ENCODE measurements around the gene MAP3K10. TPM values are rescaled to one million over a fixed set of nuclear protein-coding genes. Genes with fewer than 3 reads are reported as not detected.
"Not testable (repeated sequence)": the region's sequence is repeated elsewhere in the genome, so short reads cannot be mapped to it uniquely, and the experiment has no call there.

MAP3K10 gene
- total RNA-seq (10 to 100 TPM; 28.4 to 30.2 TPM), polyA plus RNA-seq (1 to 10 TPM in 1 of 2 donors, not detected in 1; 2.0 TPM)

GRCh38 chr19:40190891-40191835, at the start of gene MAP3K10:
TSS of gene MAP3K10 (plus strand) at chr19:40191426. CDS start at chr19:40192032, 606 bp downstream.
- Histone ChIP-seq H3K9me3 (ENCODE audit: control insufficient read depth in 1 of 2, low read length in 2 of 2) (no peaks in the 10 kb centered on the region), H3K36me3 (ENCODE audit: insufficient read depth, low read length) (no peaks in the 10 kb centered on the region), H3K27me3 (ENCODE audit: insufficient read depth, low read length) (no peaks in the 10 kb centered on the region), H3K4me3 (ENCODE audit: low read length in 2 of 2) (peak within 1 kb of the TSS; percentile 66 to 95), H3K4me1 (ENCODE audit: insufficient read depth, low read length) (peaks cover 19% of the 10 kb centered on the region), H3K27ac (ENCODE audit: low read depth, low read length) (peak within 1 kb of the TSS; percentile 96)
- ChIA-PET POLR2A (ENCODE audit: partially characterized antibody) (interaction anchor here (0.5 to 2.1 kb wide), 10 partner anchors 27 to 1073 kb away, joined by 3 to 10 read pairs (median 4); partner anchors contain the start of genes HNRNPUL1, TTC9B, ZNF546 and ZNF780A), CTCF (ENCODE audit: partially characterized antibody) (interaction anchor here (0.8 to 2.0 kb wide), 4 partner anchors 47 to 221 kb away, joined by 3 to 8 read pairs (median 4); no protein-coding TSS in a partner anchor)
- Mint-ChIP-seq H3K4me1 (peaks cover 22 to 40% (median 29%) of the 10 kb centered on the region in 4 donors), H3K27me3 (no peaks in the 10 kb centered on the region), H3K9me3 (no peaks in the 10 kb centered on the region), H3K4me3 (peak within 1 kb of the TSS; percentile 87 to 94 (median 91)), H3K27ac (peak within 1 kb of the TSS; percentile 92 to 98 (median 96)), H3K36me3 (peaks cover 0 to 6% of the 10 kb centered on the region in 2 donors)
- DNase-seq = peak; percentile 67 to 77 (median 70)
- intact Hi-C loops (cut with micrococcal nuclease) = loop anchor here (1.0 to 10.0 kb wide), 3 partner anchors 46 to 220 kb away; partner anchors contain the start of genes AKT2 and PSMC4

DNA sequence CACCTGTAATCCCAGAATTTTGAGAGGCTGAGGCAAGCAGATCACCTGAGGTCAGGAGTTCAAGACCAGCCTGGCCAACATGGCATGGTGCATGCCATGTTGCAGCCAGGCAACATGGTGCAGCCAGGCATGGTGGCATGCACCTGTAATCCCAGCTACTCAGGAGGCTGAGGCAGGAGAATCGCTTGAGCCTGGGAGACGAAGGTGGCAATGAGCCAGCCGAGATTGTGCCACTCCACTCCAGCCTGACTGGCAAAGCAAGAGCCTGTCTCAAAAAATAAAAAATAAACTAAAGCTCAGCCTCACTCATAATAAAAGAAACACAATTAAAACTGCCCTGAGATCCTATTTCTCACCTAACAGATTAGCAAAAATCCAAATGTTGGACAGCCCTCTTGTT, 49.7 kb upstream of the MAP3K10 start:
- Histone ChIP-seq H3K4me3 (ENCODE audit: low read length in 2 of 2) (no peak overlapping the region), H3K9me3 (ENCODE audit: control insufficient read depth in 1 of 2, low read length in 2 of 2) (no peaks in the 10 kb centered on the region), H3K27ac (ENCODE audit: low read depth, low read length) (no peak overlapping the region), H3K36me3 (ENCODE audit: insufficient read depth, low read length) (no peaks in the 10 kb centered on the region), H3K4me1 (ENCODE audit: insufficient read depth, low read length) (peaks cover 42% of the 10 kb centered on the region), H3K27me3 (ENCODE audit: insufficient read depth, low read length) (no peaks in the 10 kb centered on the region)
- Mint-ChIP-seq H3K27ac (no peak overlapping the region), H3K36me3 (no peaks in the 10 kb centered on the region), H3K4me1 (peaks cover 24 to 44% (median 34%) of the 10 kb centered on the region in 4 donors), H3K9me3 (no peaks in the 10 kb centered on the region), H3K4me3 (no peak overlapping the region), H3K27me3 (peaks cover 0 to 2% of the 10 kb centered on the region in 2 donors)
- CTCF ChIA-PET (ENCODE audit: partially characterized antibody) = interaction anchor here (0.8 to 6.6 kb wide), 6 partner anchors 23 to 1456 kb away, joined by 3 to 45 read pairs (median 6); partner anchors contain the start of gene MAP3K10
- DNase-seq = no peak
- POLR2A ChIA-PET (ENCODE audit: partially characterized antibody) = interaction anchor here (0.9 kb wide), 1 partner anchor 279 kb away, joined by 3 read pairs; no protein-coding TSS in a partner anchor
- intact Hi-C loops (cut with micrococcal nuclease) = loop anchor here (5.0 to 10.0 kb wide), 2 partner anchors 53 to 166 kb away; partner anchors contain the start of gene MAP3K10

DNA sequence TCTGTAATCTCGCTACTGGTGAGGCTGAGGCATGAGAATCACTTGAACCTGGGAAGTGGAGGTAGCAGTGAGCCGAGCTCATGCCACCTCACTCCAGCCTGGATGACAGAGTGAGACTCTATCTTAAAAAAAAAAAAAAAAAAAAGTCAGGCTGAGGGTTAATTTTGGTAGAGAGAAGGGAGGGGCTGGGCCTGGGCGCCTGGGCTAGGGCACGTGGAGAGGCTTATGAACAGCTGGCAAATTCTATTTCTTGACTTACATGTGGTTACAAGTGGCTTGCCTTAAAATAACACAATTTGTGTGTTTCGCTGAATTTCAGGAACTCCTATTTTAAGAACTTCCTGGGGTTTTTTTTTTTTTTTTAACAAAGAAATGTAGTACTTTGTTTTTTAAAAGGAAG, 47.6 kb upstream of the MAP3K10 start:
- Mint-ChIP-seq H3K9me3 (no peaks in the 10 kb centered on the region), H3K4me1 (peaks cover 29 to 58% (median 41%) of the 10 kb centered on the region in 4 donors), H3K27ac (peak overlapping the region; percentile 8 to 89 (median 72)), H3K36me3 (no peaks in the 10 kb centered on the region), H3K4me3 (peak overlapping the region in 7 of 8 donors; percentile 45 to 80 (median 68)), H3K27me3 (no peaks in the 10 kb centered on the region)
- H3K36me3 ChIP-seq (ENCODE audit: insufficient read depth, low read length) = no peaks in the 10 kb centered on the region
- H3K27ac ChIP-seq (ENCODE audit: low read depth, low read length) = no peak overlapping the region
- peak; percentile 27 to 62 (median 34) for DNase-seq
- POLR2A ChIA-PET (ENCODE audit: partially characterized antibody) = interaction anchor here (0.7 to 1.8 kb wide), 5 partner anchors 20 to 469 kb away, joined by 3 to 6 read pairs (median 3); partner anchors contain the start of gene MAP3K10
- CTCF ChIA-PET (ENCODE audit: partially characterized antibody) = interaction anchor here (0.9 to 6.6 kb wide), 5 partner anchors 15 to 173 kb away, joined by 3 to 45 read pairs (median 4); partner anchors contain the start of gene PSMC4
- intact Hi-C loops (cut with micrococcal nuclease) = loop anchor here (1.0 to 10.0 kb wide), 3 partner anchors 51 to 164 kb away; partner anchors contain the start of gene MAP3K10
- no peaks in the 10 kb centered on the region for H3K27me3 ChIP-seq (ENCODE audit: insufficient read depth, low read length)
- no peak overlapping the region for H3K4me3 ChIP-seq (ENCODE audit: low read length in 2 of 2)
- no peaks in the 10 kb centered on the region for H3K9me3 ChIP-seq (ENCODE audit: control insufficient read depth in 1 of 2, low read length in 2 of 2)
- peaks cover 49% of the 10 kb centered on the region for H3K4me1 ChIP-seq (ENCODE audit: insufficient read depth, low read length)

- peaks cover 29 to 58% (median 41%) of the 10 kb centered on the region in 4 donors for H3K4me1 Mint-ChIP-seq
- H3K4me1 ChIP-seq (ENCODE audit: insufficient read depth, low read length) = peaks cover 49% of the 10 kb centered on the region
Observed at GRCh38 chr19:40144151-40144550, 47.1 kb upstream of the MAP3K10 start.

DNA sequence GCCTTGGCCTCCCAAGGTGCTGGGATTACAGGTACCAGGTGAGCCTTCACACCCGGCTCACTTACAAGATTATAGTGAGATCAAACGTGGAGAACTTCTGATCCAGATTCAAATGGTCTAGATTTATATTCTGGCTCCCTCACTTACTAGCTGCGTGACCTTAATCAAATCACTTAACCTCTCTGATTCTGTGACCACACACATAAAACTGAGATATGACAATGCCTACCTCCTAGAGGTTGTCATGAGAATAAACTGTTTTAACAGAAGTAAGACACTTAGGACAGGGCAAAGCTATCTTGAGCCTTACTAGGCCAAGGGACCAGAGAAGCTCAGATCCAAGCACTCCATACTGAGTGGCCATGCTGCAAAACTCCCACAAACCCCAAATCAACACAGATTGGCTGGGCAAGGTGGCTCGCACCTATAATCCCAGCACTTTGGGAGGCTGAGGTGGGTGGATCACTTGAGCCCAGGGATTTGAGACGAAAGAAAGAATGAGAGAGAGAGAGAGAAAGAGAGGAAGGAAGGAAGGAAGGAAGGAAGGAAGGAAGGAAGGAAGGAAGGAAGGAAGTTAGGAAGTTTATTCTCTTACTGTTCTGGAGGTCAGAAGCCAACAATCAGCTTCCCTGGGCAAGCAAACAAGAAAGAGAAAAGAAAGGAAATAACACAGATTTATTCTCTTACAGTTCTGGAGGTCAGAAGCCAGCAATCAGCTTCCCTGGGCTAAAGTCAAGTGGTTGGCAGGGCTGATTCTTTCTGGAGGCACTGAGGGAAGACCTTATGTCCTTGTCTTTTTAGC, 46.1 kb upstream of the MAP3K10 start:
- H3K9me3 ChIP-seq (ENCODE audit: control insufficient read depth in 1 of 2, low read length in 2 of 2) = no peaks in the 10 kb centered on the region
- DNase-seq = no peak
- intact Hi-C loops (cut with micrococcal nuclease) = loop anchor here (1.0 to 10.0 kb wide), 3 partner anchors 50 to 162 kb away; partner anchors contain the start of gene MAP3K10
- peak overlapping the region; percentile 18 to 92 (median 78) for H3K27ac Mint-ChIP-seq
- H3K27me3 ChIP-seq (ENCODE audit: insufficient read depth, low read length) = no peaks in the 10 kb centered on the region
- ChIA-PET CTCF (ENCODE audit: partially characterized antibody) (interaction anchor here (1.0 to 6.6 kb wide), 4 partner anchors 20 to 161 kb away, joined by 3 to 45 read pairs (median 4); no protein-coding TSS in a partner anchor), POLR2A (ENCODE audit: partially characterized antibody) (interaction anchor here (1.0 to 1.8 kb wide), 3 partner anchors 11 to 276 kb away, joined by 3 to 6 read pairs (median 3); partner anchors contain the start of gene MAP3K10)
- no peak overlapping the region for H3K27ac ChIP-seq (ENCODE audit: low read depth, low read length)
- peaks cover 49% of the 10 kb centered on the region for H3K4me1 ChIP-seq (ENCODE audit: insufficient read depth, low read length)
- H3K9me3 Mint-ChIP-seq = no peaks in the 10 kb centered on the region
- no peaks in the 10 kb centered on the region for H3K36me3 Mint-ChIP-seq
- H3K4me3 ChIP-seq (ENCODE audit: low read length in 2 of 2) = no peak overlapping the region
- H3K27me3 Mint-ChIP-seq = no peaks in the 10 kb centered on the region
- H3K4me3 Mint-ChIP-seq = peak overlapping the region in 6 of 8 donors; percentile 14 to 75 (median 62)
- H3K4me1 Mint-ChIP-seq = peaks cover 27 to 51% (median 36%) of the 10 kb centered on the region in 4 donors
- H3K36me3 ChIP-seq (ENCODE audit: insufficient read depth, low read length) = no peaks in the 10 kb centered on the region

More at GRCh38 chr19:40144151-40144550, 47.1 kb upstream of the MAP3K10 start:
- intact Hi-C loops (cut with micrococcal nuclease) = loop anchor here (1.0 to 10.0 kb wide), 3 partner anchors 51 to 163 kb away; partner anchors contain the start of gene MAP3K10
- Histone ChIP-seq H3K27me3 (ENCODE audit: insufficient read depth, low read length) (no peaks in the 10 kb centered on the region), H3K36me3 (ENCODE audit: insufficient read depth, low read length) (no peaks in the 10 kb centered on the region), H3K27ac (ENCODE audit: low read depth, low read length) (no peak overlapping the region), H3K9me3 (ENCODE audit: control insufficient read depth in 1 of 2, low read length in 2 of 2) (no peaks in the 10 kb centered on the region), H3K4me3 (ENCODE audit: low read length in 2 of 2) (no peak overlapping the region)
- Mint-ChIP-seq H3K36me3 (no peaks in the 10 kb centered on the region), H3K4me3 (peak overlapping the region; percentile 71 to 84 (median 76)), H3K27ac (peak overlapping the region; percentile 70 to 92 (median 86)), H3K27me3 (no peaks in the 10 kb centered on the region), H3K9me3 (no peaks in the 10 kb centered on the region)
- POLR2A ChIA-PET (ENCODE audit: partially characterized antibody) = interaction anchor here (0.7 to 1.8 kb wide), 6 partner anchors 12 to 469 kb away, joined by 3 to 6 read pairs (median 3); partner anchors contain the start of gene MAP3K10
- CTCF ChIA-PET (ENCODE audit: partially characterized antibody) = interaction anchor here (0.9 to 6.6 kb wide), 6 partner anchors 14 to 173 kb away, joined by 3 to 45 read pairs (median 4); partner anchors contain the start of gene PSMC4
- DNase-seq = peak; percentile 51 to 69 (median 60)

DNA sequence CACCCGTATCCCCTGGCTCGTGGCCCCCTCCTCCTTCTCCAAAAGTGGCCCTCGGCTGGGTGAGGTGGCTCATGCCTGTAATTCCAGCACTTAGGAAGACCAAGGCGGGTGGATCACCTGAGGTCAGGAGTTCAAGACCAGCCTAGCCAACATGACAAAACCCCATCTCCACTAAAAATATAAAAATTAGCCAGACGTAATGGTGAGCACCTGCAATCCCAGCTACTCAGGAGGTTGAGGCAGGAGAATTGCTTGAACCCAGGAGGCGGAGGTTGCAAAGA, 45.5 kb upstream of the MAP3K10 start:
- H3K27me3 ChIP-seq (ENCODE audit: insufficient read depth, low read length); H3K4me3 ChIP-seq (ENCODE audit: low read length in 2 of 2); DNase-seq; H3K4me3 Mint-ChIP-seq; H3K36me3 Mint-ChIP-seq; H3K27ac ChIP-seq (ENCODE audit: low read depth, low read length); H3K27me3 Mint-ChIP-seq; H3K9me3 Mint-ChIP-seq; CTCF ChIA-PET (ENCODE audit: partially characterized antibody); H3K36me3 ChIP-seq (ENCODE audit: insufficient read depth, low read length); H3K9me3 ChIP-seq (ENCODE audit: control insufficient read depth in 1 of 2, low read length in 2 of 2): not testable (repeated sequence)
- peaks cover 49% of the 10 kb centered on the region for H3K4me1 ChIP-seq (ENCODE audit: insufficient read depth, low read length)
- POLR2A ChIA-PET (ENCODE audit: partially characterized antibody) = interaction anchor here (1.0 kb wide), 1 partner anchor 275 kb away, joined by 3 read pairs; no protein-coding TSS in a partner anchor
- intact Hi-C loops (cut with micrococcal nuclease) = loop anchor here (10.0 kb wide), 1 partner anchor 49 kb away; the partner anchor contains the start of gene MAP3K10
- H3K4me1 Mint-ChIP-seq = peaks cover 27 to 51% (median 36%) of the 10 kb centered on the region in 4 donors
- H3K27ac Mint-ChIP-seq = peak overlapping the region in 3 of 7 donors; percentile 35 to 89 (median 80)
